CMK (cell line): Measurements from ENCODE around the gene MYT1.

Source experiments
- DNase-seq: peaks from one replicate; pipeline ENCODE4 v3.0.0-alpha.2; 2010; ENCODE audit warnings: low read depth

MYT1 gene

DNA sequence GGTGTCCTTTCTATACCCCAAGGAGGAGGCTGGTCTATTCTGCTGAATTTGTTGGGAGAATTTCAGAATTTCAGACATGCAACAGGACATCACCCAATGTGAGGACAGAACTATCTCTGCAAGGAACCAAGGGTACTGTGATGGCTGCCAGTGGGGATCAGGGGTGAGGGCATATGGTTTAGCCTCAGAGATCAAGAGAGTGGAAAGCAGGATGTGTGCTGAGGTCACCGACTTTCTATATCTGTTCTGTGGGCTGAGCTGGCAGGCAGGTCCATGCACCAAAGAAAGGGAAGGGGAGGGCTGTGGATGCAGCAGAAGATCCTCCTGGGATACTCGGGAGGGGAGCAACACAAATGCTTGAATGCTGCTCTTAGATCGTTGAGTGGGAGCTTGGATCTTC is 28.8 kb downstream of the MYT1 start:
- DNase-seq: no peak

DNA sequence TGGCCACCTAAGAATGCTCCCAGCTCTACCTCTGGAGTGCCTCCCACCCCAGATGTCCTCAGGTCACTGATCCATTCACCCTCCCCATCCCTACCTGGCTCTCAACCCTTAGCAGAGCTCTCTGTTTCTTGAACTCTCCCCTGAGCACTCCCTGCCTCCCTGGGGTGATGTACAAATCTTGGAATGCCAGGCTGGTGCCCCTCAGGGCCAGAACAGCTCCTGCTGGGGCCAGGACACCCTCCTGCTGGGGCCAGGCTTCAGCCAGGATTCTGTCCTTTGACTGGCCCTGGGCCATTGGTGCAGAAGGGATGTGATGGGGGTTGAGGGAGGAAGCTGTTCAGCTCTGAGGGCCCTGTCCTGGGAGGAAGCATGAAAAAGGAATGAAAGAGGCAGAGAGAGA is 30.0 kb downstream of the MYT1 start:
- DNase-seq: no peak

DNA sequence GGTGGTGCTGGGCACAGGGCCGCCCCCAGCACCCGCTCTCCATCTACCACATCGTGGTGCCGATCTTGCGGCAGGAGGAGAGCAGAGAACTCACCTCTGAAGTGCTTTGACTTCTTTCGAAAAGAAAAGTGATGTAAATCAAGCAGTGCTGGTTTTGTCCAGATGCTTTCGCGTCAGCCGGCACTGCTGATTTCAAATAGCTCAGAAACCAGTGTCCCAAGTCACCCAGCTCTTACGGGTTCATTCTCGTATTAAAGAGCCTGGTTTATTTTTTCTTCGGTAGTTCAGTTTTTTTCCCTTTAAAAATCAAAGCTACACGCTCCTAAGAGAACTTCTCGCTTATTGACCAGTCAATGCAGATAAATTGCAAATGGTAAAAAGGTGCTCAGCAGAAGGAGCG is 32.1 kb downstream of the MYT1 start:
- no peak for DNase-seq

DNA sequence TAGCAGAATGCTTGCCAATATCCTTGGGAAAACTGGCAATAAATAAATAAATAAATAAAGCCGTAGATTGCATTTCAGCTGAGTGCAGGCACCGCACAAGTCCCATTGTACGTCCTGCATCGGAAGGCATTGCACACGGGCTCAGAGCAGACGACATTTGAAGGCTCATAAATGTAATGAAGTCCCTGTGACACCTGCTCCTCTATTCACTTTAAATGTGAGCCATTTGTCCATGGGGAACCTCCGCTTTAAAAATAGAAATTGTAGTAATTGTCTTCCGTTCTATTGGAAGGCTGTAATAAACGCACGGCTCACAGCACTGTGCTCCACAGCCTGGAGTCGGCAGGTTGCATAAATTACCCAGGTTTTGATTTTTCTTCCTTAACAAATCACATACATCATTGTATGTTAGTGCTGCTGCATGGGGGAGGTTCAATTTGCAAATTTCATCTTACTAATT is 32.6 kb downstream of the MYT1 start:
- no peak for DNase-seq

DNA sequence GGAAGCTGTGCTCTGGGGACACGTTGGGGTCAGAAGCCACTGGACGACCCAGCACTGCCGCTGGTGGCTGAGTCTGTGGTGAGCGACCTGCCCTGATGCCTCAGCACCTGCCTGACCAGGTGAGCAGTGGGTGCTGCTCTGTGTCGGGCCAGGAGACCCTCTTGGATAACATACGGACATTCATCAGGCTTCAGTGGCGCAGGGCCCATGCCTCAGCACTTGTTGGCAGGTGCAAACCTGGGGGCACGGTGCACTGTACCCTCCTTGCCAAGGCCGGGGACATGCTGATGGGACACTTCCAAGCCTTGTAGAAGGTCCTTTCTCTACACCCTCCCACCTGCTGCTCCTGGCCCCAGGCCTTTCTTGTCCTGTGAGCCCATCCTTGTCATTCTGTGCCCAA is 34.1 kb downstream of the MYT1 start:
- DNase-seq: no peak

DNA sequence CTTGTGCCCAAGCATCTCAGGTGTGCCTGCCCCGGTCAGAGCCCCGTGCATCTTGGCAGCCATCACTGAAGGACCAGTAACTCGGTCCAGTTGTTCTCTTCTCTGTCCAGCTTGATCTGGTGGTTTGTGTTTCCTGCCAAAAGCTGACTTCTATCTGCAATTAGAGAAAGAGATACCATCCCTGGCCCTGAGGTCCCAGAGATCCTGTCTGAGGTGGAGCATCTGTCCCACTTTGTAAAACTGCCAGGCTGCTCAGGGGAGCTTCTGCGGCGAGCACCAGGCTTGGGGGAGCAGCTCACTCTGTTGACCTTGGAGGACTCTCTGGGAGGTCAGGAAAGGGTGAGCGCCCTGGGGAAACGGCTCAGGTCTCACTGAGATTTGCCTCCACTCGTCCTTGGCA is 35.1 kb downstream of the MYT1 start:
- DNase-seq: no peak

DNA sequence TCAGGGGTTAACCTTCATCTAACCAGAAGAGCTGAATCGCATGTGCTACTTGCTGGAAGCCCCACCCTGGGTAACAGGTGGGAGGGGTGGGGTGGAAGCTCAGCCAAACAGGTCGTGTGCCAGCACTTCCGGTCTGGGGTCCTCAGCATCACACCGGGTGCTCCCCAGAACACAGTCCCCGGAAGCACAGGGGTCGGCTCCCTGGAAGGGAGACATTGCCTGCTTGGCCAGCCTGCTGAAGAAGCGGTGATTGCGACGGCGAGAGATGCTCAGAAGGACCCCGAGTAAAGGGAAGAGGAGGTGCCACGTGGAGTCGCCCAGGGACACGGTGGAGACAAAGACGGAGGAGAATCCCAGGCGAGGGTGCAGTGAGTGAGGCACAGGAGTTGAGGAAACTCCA is 36.5 kb downstream of the MYT1 start:
- no peak for DNase-seq

DNA sequence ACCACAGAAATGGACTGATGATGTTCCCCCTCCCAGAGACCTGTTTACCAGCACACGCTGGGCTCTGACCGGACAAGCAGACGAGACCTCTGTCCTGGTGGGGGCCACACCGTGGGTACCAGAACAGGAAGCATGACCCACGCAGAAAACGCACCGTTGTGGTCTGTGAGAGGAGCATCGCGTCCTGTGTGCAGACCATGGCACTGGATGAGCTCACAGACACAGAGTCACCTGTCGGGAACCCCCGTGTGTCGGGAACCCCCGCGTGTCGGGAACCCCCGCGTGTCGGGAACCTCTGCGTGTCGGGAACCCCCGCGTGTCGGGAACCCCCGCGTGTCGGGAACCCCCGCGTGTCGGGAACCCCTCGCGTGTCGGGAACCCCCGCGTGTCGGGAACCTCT is 37.4 kb downstream of the MYT1 start:
- DNase-seq: no peak

DNA sequence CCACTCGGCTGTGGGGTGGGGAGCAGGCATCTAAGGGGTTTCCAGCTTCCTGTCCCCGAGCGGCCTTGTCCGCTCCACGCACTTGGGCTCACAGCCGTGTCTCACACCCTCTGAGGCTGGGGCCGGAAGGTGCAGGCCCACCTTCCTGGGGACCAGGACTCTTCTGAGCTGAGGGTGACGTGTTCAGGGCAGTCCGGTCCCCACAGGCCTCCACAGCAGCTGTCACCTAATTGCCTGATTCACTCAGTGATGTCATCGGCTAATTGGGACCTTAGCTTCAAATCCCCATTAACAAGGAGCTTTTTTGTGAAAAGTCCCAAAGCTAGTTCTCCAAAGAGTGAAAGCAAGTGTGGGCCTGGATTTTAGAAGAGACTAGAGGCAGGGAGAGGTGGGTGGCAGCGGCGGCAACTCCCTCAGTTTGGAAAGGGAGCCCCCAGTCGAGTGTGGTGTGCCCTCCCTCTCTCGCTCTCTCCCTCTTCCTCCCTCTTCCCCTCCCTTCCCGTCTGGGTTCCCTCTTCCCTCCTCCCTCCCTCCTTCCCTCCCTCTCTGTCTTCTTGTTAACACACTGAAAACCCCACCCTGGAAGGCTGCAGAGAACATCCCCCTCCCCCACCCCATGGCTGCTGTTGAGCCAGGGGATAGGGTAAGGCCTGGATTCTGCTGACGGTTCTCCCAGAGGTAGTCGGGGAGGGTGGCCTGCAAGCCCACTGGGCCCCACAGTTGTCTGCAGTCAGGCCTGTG is 39.0 kb downstream of the MYT1 start:
- no peak for DNase-seq

DNA sequence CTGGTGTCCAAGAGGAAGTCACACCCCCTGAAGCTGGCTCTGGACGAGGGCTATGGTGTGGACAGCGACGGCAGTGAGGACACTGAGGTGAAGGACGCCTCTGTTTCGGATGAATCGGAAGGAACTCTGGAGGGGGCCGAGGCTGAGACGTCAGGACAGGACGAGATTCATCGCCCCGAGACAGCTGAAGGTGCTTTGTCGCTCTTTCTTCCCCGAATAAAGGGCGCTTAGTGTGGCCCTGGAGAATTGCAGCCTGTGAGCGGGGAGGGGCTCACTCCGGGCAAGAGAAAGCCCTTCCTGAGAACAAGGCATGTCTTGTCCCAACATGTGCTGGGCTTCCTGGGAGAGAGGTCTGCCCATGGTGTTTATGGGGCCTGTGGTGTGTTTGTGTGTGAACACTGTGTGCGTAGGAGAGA is 41.4 kb downstream of the MYT1 start:
- DNase-seq: no peak

DNA sequence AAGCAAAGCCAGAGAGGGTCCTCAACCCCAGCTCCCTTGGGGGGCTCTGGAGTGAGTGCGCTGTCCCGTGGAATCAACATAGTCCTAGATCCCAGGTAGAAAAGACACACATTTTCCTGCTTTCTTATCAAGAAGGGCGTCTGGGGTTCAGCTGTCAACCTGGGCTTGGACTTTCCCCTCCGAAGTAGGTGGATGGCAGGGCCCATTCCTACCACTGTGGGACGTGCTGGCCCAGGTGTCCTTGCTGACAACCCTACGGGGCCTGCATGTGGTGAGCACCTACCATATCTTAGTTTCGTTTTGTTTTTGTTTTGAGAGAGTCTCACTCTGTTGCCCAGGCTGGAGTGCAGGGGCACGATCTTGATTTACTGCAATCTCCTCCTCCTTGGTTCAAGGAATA is 42.4 kb downstream of the MYT1 start:
- no peak for DNase-seq

DNA sequence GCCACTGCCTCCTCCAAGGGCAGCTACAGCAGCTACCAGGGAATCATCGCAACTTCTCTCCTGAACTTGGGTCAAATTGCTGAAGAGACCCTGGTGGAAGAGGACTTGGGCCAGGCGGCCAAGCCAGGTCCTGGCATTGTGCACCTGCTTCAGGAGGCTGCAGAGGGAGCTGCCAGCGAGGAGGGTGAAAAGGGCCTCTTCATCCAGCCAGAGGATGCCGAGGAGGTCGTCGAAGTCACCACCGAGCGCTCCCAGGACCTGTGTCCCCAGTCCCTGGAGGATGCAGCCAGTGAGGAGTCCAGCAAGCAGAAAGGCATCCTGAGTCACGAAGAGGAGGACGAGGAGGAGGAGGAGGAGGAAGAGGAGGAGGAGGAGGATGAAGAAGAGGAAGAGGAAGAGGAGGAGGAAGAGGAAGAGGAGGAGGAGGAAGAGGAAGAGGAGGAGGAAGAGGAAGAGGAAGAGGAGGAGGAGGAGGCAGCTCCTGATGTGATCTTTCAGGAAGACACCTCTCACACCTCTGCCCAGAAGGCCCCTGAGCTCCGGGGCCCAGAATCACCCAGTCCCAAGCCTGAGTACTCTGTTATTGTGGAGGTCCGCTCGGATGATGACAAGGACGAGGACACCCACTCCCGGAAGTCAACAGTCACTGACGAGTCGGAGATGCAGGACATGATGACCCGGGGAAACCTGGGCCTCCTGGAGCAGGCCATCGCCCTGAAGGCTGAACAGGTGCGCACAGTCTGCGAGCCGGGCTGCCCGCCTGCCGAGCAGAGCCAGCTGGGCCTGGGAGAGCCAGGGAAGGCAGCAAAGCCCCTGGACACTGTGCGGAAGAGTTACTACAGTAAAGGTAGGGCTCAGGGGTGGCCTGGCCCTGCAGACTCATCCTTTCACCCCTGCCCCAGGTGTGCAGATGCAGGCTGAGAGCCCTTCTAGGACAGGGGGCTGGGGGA is 43.7 kb downstream of the MYT1 start:
- DNase-seq: no peak

DNA sequence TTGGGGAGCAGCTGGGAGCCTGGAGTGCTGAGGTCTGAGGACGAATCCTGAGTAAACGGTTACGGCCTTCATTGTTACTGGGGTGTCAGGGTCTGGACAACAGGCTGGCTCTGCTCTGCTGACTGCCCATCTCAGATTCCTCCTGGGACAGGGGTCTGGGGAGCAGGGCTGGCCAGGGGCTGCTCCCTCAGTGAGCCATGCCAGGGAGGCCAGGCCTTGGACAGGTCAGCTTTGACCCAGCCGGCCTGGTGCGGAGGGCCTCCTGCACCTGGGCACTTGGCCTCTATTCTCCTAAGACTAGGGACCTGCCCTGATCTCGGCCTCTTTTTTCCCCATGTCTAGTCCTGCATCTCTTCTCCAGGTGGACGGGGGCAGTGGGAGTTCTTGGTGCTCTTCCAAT is 44.9 kb downstream of the MYT1 start:
- DNase-seq: no peak

DNA sequence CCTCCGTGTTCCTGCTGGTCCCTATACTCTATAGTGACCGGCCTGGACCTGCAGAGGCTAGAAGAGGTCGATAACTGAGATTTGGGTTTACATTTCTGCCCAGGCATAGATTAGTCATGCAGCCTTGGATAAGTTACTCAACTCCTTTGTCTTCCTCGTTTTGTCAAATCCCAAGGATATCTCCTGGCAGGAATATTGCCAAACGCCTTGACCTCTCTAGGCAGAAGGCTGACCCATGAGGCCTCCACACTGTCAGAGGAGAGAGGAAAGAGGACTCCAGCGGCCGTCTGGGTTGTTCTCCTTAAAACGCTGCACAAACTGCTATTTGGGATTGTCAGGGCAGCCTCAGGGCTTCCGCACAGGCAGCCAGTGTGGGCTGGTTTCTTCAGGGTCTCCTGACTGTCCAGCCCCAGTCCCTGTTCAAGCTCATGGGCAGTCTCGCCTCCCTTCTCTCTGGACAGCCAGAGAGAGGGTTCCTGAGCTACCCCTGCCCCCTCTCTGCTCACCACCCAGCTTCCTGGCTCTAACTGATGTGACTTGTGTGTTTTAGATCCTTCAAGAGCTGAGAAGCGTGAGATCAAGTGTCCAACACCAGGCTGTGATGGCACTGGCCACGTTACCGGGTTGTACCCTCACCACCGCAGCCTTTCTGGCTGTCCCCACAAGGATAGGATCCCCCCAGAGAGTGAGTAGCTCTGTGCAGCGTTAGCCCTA is 46.6 kb downstream of the MYT1 start:
- DNase-seq: no peak

DNA sequence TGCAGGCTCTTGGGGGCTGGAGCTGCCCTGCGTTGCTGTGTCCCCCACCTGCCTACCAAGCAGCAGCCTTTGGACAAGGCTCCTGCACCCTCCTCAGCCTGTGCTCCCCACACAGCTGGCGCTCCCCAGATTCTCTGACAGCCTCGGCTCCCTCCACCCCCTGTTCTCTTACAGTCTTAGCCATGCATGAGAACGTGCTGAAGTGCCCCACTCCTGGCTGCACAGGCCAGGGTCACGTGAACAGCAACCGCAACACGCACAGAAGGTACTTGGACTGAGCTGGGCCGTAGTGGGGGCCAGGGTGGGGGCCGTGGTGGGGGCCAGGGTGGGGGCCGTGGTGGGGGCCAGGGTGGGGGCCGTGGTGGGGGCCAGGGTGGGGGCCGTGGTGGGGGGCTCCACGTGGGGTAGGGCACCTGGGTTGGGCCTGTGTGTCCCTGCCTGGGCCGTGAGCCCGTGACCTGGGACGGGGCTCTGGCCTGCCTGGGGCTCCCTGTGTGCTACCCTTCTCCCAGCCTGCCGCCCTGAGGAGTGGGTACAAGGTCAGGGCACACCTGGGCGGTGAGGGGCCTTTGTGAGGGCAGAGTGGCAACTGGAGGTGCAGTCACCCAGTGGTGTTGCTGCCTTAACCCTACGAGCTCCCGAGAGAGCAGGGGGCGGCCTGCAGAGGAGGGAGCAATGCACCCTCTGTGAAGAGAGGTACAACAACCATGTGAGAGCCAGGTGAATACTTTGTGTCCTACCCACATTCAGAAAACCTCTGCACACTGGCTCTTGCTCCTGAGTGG is 47.8 kb downstream of the MYT1 start:
- no peak for DNase-seq

DNA sequence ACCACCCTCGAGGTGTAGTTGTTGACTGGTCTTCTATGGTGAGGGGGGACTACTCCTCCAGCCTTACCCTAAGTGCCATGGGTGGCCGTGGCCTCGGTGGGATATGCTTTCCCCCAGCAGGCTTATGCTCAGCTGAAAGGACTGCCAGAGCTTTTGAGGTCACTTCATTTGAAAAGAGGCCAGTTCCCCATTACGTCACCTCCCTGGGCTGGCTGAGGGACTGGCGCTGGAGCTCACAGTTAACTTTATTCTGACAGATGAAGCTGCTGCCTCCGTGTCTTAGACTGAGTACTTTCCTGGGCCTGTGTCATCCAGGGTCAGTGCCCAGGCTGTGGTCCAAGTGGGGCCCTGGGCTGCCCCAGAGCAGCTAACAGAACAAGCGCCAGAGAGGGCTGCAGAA is 48.5 kb downstream of the MYT1 start:
- no peak for DNase-seq

DNA sequence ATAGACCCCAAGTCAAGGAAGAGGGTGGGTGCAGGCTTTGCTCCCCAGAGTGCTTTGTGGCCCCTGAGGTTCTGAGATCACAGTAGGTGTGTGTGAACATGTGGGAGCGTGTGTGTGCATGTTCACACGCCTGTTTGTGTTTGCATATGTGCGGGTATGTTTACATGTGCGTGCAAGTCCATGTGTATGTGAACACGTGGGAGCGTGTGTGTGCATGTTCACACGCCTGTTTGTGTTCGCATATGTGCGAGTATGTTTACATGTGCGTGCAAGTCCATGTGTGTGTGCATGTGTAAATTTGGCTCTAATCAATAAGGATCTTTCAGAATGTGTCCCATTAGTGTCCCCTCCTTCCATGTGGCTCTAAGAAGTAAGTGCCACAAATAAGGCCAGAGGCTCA is 49.9 kb downstream of the MYT1 start:
- DNase-seq: no peak

DNA sequence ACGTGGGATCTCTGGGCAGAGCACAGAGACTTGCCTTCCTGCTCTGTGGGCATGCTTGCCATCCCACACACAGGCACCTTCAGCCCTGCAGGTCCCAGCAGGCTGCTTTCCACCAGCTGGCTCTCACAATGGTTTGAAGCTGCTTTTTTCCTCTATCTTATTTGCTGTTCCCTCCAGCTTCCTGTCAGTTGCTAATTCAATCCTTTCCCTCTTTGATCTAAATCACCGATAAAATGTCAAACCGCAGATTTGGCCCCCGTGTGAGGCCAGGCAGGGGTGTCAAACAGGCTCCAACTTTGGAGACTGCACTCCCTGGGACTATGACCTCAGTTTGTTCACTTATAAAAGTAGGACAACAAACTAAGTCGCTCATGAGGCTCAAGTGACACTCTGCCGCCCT is 50.7 kb downstream of the MYT1 start:
- no peak for DNase-seq

DNA sequence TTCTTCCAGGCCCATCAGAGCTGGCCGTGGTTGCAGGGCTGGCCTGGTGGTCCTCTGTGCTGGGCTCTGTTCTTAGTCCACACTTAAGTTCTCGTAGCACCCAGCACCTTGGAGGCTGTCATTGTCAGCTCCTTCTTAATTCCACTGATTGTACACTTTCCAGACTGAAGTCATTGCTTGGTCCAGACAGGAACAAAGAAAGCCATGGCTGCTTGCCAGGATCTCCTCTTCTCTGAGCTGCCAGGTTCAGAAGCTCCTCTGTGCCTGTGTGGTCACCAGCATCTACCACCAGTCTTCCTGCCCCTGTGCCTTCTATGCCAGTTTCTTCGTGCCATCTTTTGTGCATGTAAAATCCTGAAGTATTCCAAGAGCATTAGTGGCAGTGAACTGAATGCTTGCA is 51.8 kb downstream of the MYT1 start:
- no peak for DNase-seq

DNA sequence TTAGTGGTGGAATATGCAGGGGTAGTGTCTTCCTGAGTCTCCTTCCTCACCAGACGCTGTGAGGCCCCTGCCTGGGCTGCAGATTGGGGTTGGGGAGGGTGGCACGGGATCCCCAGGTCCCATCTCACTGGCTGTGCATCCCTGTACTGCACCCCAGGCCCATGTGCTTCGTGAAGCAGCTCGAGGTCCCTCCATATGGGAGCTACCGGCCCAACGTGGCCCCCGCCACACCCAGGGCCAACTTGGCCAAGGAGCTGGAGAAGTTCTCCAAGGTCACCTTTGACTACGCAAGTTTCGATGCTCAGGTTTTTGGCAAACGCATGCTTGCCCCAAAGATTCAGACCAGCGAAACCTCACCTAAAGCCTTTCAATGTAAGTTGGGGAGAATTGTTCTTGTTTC is 52.7 kb downstream of the MYT1 start:
- no peak for DNase-seq

DNA sequence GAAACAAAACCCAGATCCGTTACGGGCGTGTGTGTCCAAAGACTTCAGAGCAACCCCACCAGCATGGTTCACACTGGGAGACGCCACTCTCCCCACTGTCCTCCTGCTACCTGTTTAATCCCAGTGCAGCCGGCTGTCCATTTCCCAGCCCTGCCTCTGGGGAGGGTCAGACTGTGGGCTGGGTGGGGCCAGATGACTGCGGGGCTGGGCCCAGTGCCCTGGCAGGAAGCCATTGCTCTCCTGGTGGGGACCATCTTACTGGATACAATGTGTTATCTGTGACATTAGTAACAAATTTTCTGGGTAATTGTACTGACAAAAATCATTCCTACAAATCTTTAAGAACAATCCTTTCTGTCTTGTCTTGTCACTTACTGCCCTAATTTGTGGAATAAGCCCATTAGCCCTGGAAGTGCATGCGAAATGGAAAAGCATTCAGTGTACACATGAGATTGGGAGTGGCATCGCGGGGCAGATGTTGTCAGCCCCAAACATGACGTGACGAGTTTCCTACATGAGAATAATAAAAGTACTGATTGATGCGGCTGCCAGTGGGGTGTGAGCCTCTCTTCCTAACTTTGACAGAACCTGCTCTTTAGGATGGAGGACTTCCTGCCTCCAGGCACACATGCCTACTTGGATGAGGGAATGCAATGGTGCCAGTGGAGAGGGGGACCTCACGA is 53.4 kb downstream of the MYT1 start:
- no peak for DNase-seq
